Osteoblast (primary cell): ENCODE measurements around the gene CDH26. TPM values are rescaled to one million over a fixed set of nuclear protein-coding genes. Genes with fewer than 3 reads are reported as not detected.

Experiments used
- DNase-seq: peaks from one replicate; pipeline ENCODE4 v3.0.0; 2011; ENCODE audit warnings: low spot score, mixed read lengths; ENCODE audit not compliant: insufficient read length; ENCODE audit errors: missing footprints
- H2AFZ ChIP-seq: 2 replicates; pipeline ENCODE4 v1.6.0; 2011; ENCODE audit warnings: mild to moderate bottlenecking, low read length
- H3K27ac ChIP-seq: 2 replicates; pipeline ENCODE4 v1.5.1; 2011; ENCODE audit warnings: mild to moderate bottlenecking, low read depth, low read length, moderate library complexity
- H3K27me3 ChIP-seq: 2 replicates; pipeline ENCODE4 v1.6.0; 2012; ENCODE audit warnings: mild to moderate bottlenecking, control low read depth, inconsistent platforms, low read length, moderate library complexity; ENCODE audit not compliant: insufficient read depth
- H3K36me3 ChIP-seq: 2 replicates; pipeline ENCODE4 v1.5.1; 2011; ENCODE audit warnings: mild to moderate bottlenecking, low read length, control low read depth, moderate library complexity; ENCODE audit not compliant: insufficient read depth
- H3K4me1 ChIP-seq: 2 replicates; pipeline ENCODE4 v1.5.1; 2011; ENCODE audit warnings: mild to moderate bottlenecking, low read length, control low read depth, moderate library complexity; ENCODE audit not compliant: insufficient read depth
- H3K4me2 ChIP-seq: 2 replicates; pipeline ENCODE4 v1.6.0; 2011; ENCODE audit warnings: mild to moderate bottlenecking, low read length; ENCODE audit not compliant: insufficient read depth
- H3K4me3 ChIP-seq: fragments of 200-600 bp; sonication (generic); 3 replicates; pipeline ENCODE4 v1.5.1; 2012; ENCODE audit warnings: mild to moderate bottlenecking, low read length, inconsistent platforms; ENCODE audit not compliant: insufficient read depth
- H3K79me2 ChIP-seq: 2 replicates; pipeline ENCODE4 v1.6.0; 2012; ENCODE audit warnings: mild to moderate bottlenecking, low read length, control low read depth, inconsistent platforms; ENCODE audit not compliant: insufficient read depth
- H3K9me3 ChIP-seq: 2 replicates; pipeline ENCODE4 v1.5.1; 2011; ENCODE audit warnings: low read depth, low read length, control low read depth
- H4K20me1 ChIP-seq: 2 replicates; pipeline ENCODE4 v1.6.0; 2012; ENCODE audit warnings: mild to moderate bottlenecking, low read length, control low read depth; ENCODE audit not compliant: insufficient read depth
- CTCF ChIP-seq: IDR thresholded peaks from 2 replicates; pipeline ENCODE4 v1.5.1; 2011; ENCODE audit warnings: mild to moderate bottlenecking, low read depth, low read length, moderate library complexity; ENCODE audit errors: extremely low read depth
- total RNA-seq: library from RNA; depleted of rRNA; stranded (reverse); fragments of >200 nt; gene quantifications from 2 replicates; pipeline ENCODE4 v1.2.3, GENCODE V29; 2012

CDH26 gene
- total RNA-seq, 1 donor = under 0.01 TPM

GRCh38 chr20:60035486-60035885 is 77.3 kb downstream of the CDH26 start:
- no peaks in the 10 kb centered on the region for H3K79me2 ChIP-seq
- TF ChIP-seq CTCF = no peak
- no peaks in the 10 kb centered on the region for H3K27me3 ChIP-seq
- no peaks in the 10 kb centered on the region for H4K20me1 ChIP-seq
- H3K36me3 ChIP-seq = no peaks in the 10 kb centered on the region
- no peak for DNase-seq
- H3K4me1 ChIP-seq = no peaks in the 10 kb centered on the region
- no peaks in the 10 kb centered on the region for H3K9me3 ChIP-seq
- H3K4me3 ChIP-seq = no peak overlapping the region
- no peak overlapping the region for H2AFZ ChIP-seq
- no peak overlapping the region for H3K4me2 ChIP-seq
- H3K27ac ChIP-seq = no peak overlapping the region

- no peaks in the 10 kb centered on the region for H3K36me3 ChIP-seq
- no peaks in the 10 kb centered on the region for H3K79me2 ChIP-seq
- H4K20me1 ChIP-seq = no peaks in the 10 kb centered on the region
- no peak overlapping the region for H3K27ac ChIP-seq
- H3K9me3 ChIP-seq = no peaks in the 10 kb centered on the region
- no peak for DNase-seq
- no peak for TF ChIP-seq CTCF
- H2AFZ ChIP-seq = no peak overlapping the region
- no peaks in the 10 kb centered on the region for H3K27me3 ChIP-seq
- no peak overlapping the region for H3K4me3 ChIP-seq
- H3K4me1 ChIP-seq = no peaks in the 10 kb centered on the region
- no peak overlapping the region for H3K4me2 ChIP-seq
Measured at GRCh38 chr20:60036346-60036745, 78.1 kb downstream of the CDH26 start.

- peak; percentile 75 for DNase-seq
Measured at GRCh38 chr20:60036746-60037499, 78.7 kb downstream of the CDH26 start.

More at GRCh38 chr20:60036746-60037499, 78.7 kb downstream of the CDH26 start:
- peak; percentile 27 for TF ChIP-seq CTCF
- Histone ChIP-seq H2AFZ (no peak overlapping the region), H3K4me1 (no peaks in the 10 kb centered on the region), H3K36me3 (no peaks in the 10 kb centered on the region), H3K27me3 (no peaks in the 10 kb centered on the region), H3K4me3 (no peak overlapping the region), H3K4me2 (no peak overlapping the region), H4K20me1 (no peaks in the 10 kb centered on the region), H3K27ac (no peak overlapping the region), H3K79me2 (no peaks in the 10 kb centered on the region), H3K9me3 (no peaks in the 10 kb centered on the region)
